Vagina (tissue), 2 donors: Measurements from ENCODE around the gene PSD. TPM values are rescaled to one million over a fixed set of nuclear protein-coding genes. Genes with fewer than 3 reads are reported as not detected.

ENCODE experiments used
- DNase-seq, 2 donors: peaks; one replicate each; pipeline ENCODE4 v3.0.0-alpha.2; 2017; ENCODE audit errors: extremely low spot score in 2 of 2
- H3K27ac ChIP-seq: fragments of 200-600 bp; sonication (generic); one replicate; pipeline ENCODE4 v1.5.1; 2019
- H3K27me3 ChIP-seq: fragments of 200-600 bp; sonication (generic); one replicate; pipeline ENCODE4 v1.5.1; 2019
- H3K36me3 ChIP-seq, 2 donors: fragments of 200-600 bp; sonication (generic); one replicate each; pipeline ENCODE4 v1.5.1; 2017 to 2019
- H3K4me1 ChIP-seq: fragments of 200-600 bp; sonication (generic); one replicate; pipeline ENCODE4 v1.5.1; 2019
- H3K4me3 ChIP-seq, 2 donors: fragments of 200-600 bp; sonication (generic); 1 replicate in 1 of 2; 2 replicates in 1 of 2; pipeline ENCODE4 v1.5.1; 2016 to 2019
- H3K9me3 ChIP-seq: fragments of 200-600 bp; sonication (generic); one replicate; pipeline ENCODE4 v1.5.1; 2019
- POLR2A ChIP-seq, 2 donors: fragments of 450-650 bp; IDR thresholded peaks; one replicate each; pipeline ENCODE4 v1.6.1; 2017; ENCODE audit warnings: antibody characterized with exemption in 2 of 2, mild to moderate bottlenecking in 2 of 2, moderate library complexity in 2 of 2
- POLR2AphosphoS5 ChIP-seq, 2 donors: sonication (generic); formaldehyde crosslinking; IDR thresholded peaks; one replicate each; pipeline ENCODE4 v1.9.0; 2017; ENCODE audit warnings: antibody characterized with exemption in 2 of 2, mild to moderate bottlenecking in 2 of 2, low read depth in 1 of 2; ENCODE audit not compliant: insufficient read depth in 1 of 2
- intact Hi-C: fragments of 100-400 bp; cut with DNase I; formaldehyde crosslinking; loops from one replicate; pipeline ENCODE4 v1.15.1; 2023
- total RNA-seq: library from RNA; depleted of rRNA; stranded (reverse); fragments of >200 nt; gene quantifications from one replicate; pipeline ENCODE4 v1.2.3, GENCODE V29; 2016
- TF ChIP-seq, protein P1 (sequence below), 3 experiments: fragments of 450-650 bp in 2 of 3; fragments of 200-600 bp in 1 of 3; sonication (generic) in 1 of 3; IDR thresholded peaks; one replicate each; pipeline ENCODE4 v1.5.1; 2017 to 2019; ENCODE audit warnings: antibody characterized with exemption in 3 of 3, mild to moderate bottlenecking in 2 of 3, moderate library complexity in 2 of 3

PSD gene
- total RNA-seq, 1 donor from 2014 or later = 6.4 TPM

DNA sequence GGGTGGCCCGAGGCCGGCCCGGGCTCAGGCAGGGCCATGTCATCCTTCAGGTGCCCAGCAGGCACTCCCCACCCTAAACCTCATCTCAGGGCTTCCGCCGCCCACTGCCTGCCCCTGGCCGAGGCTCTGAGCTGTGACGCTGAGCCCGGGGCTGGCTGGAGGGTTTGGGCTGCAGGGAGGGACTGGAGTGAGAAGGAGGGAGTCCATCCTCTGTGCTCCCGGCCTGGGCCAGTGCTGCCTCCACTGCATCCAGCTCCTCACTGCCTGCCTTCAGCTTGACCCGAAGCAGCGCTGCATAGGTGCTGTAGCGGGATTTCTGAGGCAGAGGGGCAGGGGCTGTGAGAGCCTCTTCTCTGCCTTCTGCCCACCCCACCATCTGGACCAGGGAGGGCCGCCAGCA, 15.5 kb downstream of the PSD start:
- DNase-seq = no peak
- TF ChIP-seq POLR2A (IDR thresholded peaks at IDR 0.05) (no peak), POLR2AphosphoS5 (IDR thresholded peaks at IDR 0.05; ENCODE audit: insufficient read depth in 1 of 2, low read depth in 1 of 2) (no peak)
- TF ChIP-seq, protein P1, sequence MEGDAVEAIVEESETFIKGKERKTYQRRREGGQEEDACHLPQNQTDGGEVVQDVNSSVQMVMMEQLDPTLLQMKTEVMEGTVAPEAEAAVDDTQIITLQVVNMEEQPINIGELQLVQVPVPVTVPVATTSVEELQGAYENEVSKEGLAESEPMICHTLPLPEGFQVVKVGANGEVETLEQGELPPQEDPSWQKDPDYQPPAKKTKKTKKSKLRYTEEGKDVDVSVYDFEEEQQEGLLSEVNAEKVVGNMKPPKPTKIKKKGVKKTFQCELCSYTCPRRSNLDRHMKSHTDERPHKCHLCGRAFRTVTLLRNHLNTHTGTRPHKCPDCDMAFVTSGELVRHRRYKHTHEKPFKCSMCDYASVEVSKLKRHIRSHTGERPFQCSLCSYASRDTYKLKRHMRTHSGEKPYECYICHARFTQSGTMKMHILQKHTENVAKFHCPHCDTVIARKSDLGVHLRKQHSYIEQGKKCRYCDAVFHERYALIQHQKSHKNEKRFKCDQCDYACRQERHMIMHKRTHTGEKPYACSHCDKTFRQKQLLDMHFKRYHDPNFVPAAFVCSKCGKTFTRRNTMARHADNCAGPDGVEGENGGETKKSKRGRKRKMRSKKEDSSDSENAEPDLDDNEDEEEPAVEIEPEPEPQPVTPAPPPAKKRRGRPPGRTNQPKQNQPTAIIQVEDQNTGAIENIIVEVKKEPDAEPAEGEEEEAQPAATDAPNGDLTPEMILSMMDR (IDR thresholded peaks at IDR 0.05) = no peak
- Histone ChIP-seq H3K9me3 (no peaks in the 10 kb centered on the region), H3K4me1 (peaks cover 20% of the 10 kb centered on the region), H3K4me3 (no peak overlapping the region), H3K27me3 (no peaks in the 10 kb centered on the region), H3K36me3 (peaks cover 0 to 3% of the 10 kb centered on the region in 2 donors), H3K27ac (no peak overlapping the region)
- intact Hi-C loops = no loop called here

DNA sequence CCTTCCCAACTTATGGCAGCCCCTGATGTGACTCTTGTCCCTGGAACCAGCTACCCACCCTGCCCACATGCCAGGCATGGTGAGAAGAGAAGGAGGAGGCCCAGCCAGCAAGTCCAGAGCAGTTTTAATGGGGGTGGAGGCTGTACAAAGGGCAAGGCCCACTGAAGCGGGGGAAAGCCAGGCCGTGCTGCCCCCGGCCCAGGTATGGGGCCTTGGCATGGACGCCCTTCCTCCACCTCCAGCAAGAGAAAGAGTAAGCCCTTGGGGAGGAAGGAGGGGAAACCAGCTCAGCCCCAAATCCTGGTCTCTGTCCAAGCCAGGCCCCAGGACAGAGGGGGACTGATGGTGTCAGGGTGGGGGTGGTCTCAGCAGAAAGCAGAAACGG, 16.1 kb downstream of the PSD start:
- intact Hi-C loops = no loop called here
- Histone ChIP-seq H3K9me3 (no peaks in the 10 kb centered on the region), H3K4me3 (no peak overlapping the region), H3K27ac (no peak overlapping the region), H3K4me1 (peaks cover 20% of the 10 kb centered on the region), H3K36me3 (peaks cover 0 to 4% of the 10 kb centered on the region in 2 donors), H3K27me3 (no peaks in the 10 kb centered on the region)
- TF ChIP-seq, protein P1 (IDR thresholded peaks at IDR 0.05) = no peak
- no peak for TF ChIP-seq POLR2A (IDR thresholded peaks at IDR 0.05)
- TF ChIP-seq POLR2AphosphoS5 (IDR thresholded peaks at IDR 0.05; ENCODE audit: insufficient read depth in 1 of 2, low read depth in 1 of 2) = no peak
- DNase-seq = no peak

DNA sequence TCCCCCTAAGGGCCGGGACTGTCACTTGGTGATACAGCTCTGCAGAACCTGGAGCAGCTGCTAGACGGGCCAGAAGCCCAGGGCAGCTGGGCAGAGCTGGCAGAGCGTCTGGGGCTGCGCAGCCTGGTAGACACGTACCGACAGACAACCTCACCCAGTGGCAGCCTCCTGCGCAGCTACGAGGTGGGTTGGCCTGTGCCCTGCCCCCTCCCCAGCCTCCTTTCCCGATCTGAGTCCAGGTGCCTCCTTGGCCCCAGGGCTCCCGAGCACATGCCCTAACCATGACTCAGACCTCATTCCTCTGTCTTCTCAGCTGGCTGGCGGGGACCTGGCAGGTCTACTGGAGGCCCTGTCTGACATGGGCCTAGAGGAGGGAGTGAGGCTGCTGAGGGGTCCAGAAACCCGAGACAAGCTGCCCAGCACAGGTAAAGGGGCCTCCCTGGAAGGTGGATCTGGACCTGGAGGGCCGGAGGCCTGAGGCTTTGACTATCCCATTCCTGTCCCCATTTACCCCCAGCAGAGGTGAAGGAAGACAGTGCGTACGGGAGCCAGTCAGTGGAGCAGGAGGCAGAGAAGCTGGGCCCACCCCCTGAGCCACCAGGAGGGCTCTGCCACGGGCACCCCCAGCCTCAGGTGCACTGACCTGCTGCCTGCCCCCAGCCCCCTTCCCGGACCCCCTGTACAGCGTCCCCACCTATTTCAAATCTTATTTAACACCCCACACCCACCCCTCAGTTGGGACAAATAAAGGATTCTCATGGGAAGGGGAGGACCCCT, 16.7 kb downstream of the PSD start:
- Histone ChIP-seq H3K27ac (no peak overlapping the region), H3K27me3 (no peaks in the 10 kb centered on the region), H3K9me3 (no peaks in the 10 kb centered on the region), H3K36me3 (peaks cover 0 to 4% of the 10 kb centered on the region in 2 donors), H3K4me1 (peaks cover 24% of the 10 kb centered on the region), H3K4me3 (no peak overlapping the region)
- intact Hi-C loops = no loop called here
- TF ChIP-seq, protein P1 (IDR thresholded peaks at IDR 0.05) = no peak
- TF ChIP-seq POLR2A (IDR thresholded peaks at IDR 0.05) = no peak
- TF ChIP-seq POLR2AphosphoS5 (IDR thresholded peaks at IDR 0.05; ENCODE audit: insufficient read depth in 1 of 2, low read depth in 1 of 2) = no peak
- DNase-seq = no peak

DNA sequence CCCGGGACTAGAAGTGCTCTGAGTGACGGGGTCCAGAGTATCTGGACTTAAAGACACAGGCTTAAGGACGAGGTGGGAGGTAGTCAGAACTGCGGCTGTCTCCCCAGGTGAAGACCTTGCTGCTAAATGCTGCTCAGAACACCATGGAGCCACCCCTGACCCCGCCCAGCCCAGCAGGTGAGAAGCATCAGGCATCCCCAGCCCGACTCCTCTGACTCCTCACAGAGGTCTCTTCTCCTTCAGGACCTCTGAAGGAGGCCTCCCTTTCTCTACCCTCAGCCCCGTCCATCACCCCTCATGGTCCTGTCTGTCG, 17.3 kb downstream of the PSD start:
- Histone ChIP-seq H3K9me3 (no peaks in the 10 kb centered on the region), H3K36me3 (peaks cover 0 to 4% of the 10 kb centered on the region in 2 donors), H3K27ac (no peak overlapping the region), H3K27me3 (no peaks in the 10 kb centered on the region), H3K4me1 (peaks cover 31% of the 10 kb centered on the region), H3K4me3 (no peak overlapping the region)
- TF ChIP-seq POLR2AphosphoS5 (IDR thresholded peaks at IDR 0.05; ENCODE audit: insufficient read depth in 1 of 2, low read depth in 1 of 2) = no peak
- TF ChIP-seq POLR2A (IDR thresholded peaks at IDR 0.05) = no peak
- TF ChIP-seq, protein P1 (IDR thresholded peaks at IDR 0.05) = no peak
- DNase-seq = no peak
- intact Hi-C loops = no loop called here

DNA sequence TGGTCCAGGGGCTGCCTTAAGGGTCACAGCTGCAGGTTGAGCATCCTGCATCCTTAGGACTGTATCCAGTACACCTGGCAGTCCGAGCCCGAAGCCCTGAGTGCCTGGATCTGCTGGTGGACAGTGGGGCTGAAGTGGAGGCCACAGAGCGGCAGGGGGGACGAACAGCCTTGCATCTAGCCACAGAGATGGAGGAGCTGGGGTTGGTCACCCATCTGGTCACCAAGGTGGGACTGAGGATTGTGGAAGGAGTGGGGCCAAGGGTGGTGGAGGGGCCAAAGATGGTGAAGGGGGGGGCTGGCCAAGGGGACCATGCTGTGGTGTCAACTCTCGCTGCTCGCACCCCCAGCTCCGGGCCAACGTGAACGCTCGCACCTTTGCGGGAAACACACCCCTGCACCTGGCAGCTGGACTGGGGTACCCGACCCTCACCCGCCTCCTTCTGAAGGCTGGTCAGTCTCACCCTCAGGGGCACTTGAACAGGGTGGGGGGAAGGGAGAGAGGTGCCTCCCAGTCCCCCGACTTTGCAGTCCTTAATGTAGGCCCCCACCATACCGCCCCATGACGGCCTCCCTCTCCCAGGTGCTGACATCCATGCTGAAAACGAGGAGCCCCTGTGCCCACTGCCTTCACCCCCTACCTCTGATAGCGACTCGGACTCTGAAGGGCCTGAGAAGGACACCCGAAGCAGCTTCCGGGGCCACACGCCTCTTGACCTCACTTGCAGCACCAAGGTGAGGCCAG, 17.8 kb downstream of the PSD start:
- H3K36me3 ChIP-seq = peaks cover 0 to 4% of the 10 kb centered on the region in 2 donors
- TF ChIP-seq, protein P1 (IDR thresholded peaks at IDR 0.05) = no peak
- TF ChIP-seq POLR2AphosphoS5 (IDR thresholded peaks at IDR 0.05; ENCODE audit: insufficient read depth in 1 of 2, low read depth in 1 of 2) (no peak), POLR2A (IDR thresholded peaks at IDR 0.05) (no peak)
- intact Hi-C loops = no loop called here
- H3K27me3 ChIP-seq = no peaks in the 10 kb centered on the region
- no peak overlapping the region for H3K4me3 ChIP-seq
- no peak for DNase-seq
- H3K4me1 ChIP-seq = peaks cover 36% of the 10 kb centered on the region
- H3K9me3 ChIP-seq = no peaks in the 10 kb centered on the region
- H3K27ac ChIP-seq = no peak overlapping the region
